SK-N-SH (cell line): ENCODE results near the gene PPP1R14C. TPM values are rescaled to one million over a fixed set of nuclear protein-coding genes. Genes with fewer than 3 reads are reported as not detected.

Source experiments
- CTCF ChIA-PET: fragments of 300-600, 350-600 bp; formaldehyde crosslinking; extraction: SDS; loops from one replicate; lab custom pipeline; 2021; lab: Yijun Ruan, JAX
- POLR2A ChIA-PET: fragments of 350-600 bp; sonication (Branson Sonifier 250); formaldehyde crosslinking; extraction: SDS; loops from one replicate; lab custom pipeline; 2020; ENCODE audit warnings: antibody characterized with exemption, inconsistent platforms; lab: Yijun Ruan, JAX
- DNase-seq: peaks from one replicate; pipeline ENCODE4 v3.0.0; 2012
- H2AFZ ChIP-seq: fragments of 200-600 bp; sonication (generic); 2 replicates; pipeline ENCODE4 v1.8.1; 2016; ENCODE audit warnings: antibody characterized with exemption, mild to moderate bottlenecking, low read depth
- H3F3A ChIP-seq: fragments of 200-600 bp; sonication (generic); replicated peaks from 2 replicates; pipeline ENCODE3; 2016; ENCODE audit warnings: antibody characterized with exemption, mild to moderate bottlenecking; ENCODE audit not compliant: insufficient read depth
- H3K27ac ChIP-seq, 2 experiments: fragments of 200-500 bp in 1 of 2; fragments of 200-600 bp in 1 of 2; sonication (Bioruptor generic) in 1 of 2; sonication (generic), shearing (Covaris generic) in 1 of 2; 2 replicates each; pipeline versions ENCODE4 v1.5.1 to v1.6.1; 2014 to 2016; ENCODE audit warnings: low read depth in 2 of 2, inconsistent platforms in 1 of 2, low read length in 1 of 2, mild to moderate bottlenecking in 1 of 2, mixed read lengths in 1 of 2
- H3K27me3 ChIP-seq: fragments of 200-600 bp; sonication (generic), shearing (Covaris generic); 2 replicates; pipeline ENCODE4 v1.6.1; 2016; ENCODE audit warnings: mixed run types; ENCODE audit not compliant: insufficient read depth
- H3K36me3 ChIP-seq, 2 experiments: fragments of 200-500 bp in 1 of 2; fragments of 200-600 bp in 1 of 2; sonication (Bioruptor generic) in 1 of 2; sonication (generic) in 1 of 2; replicated peaks in 1 of 2; 2 replicates each; pipeline versions ENCODE3 to v1.5.1; 2014 to 2016; ENCODE audit warnings: low read length in 1 of 2, mild to moderate bottlenecking in 1 of 2; ENCODE audit not compliant: insufficient read depth in 2 of 2, control insufficient read depth in 1 of 2
- H3K4me1 ChIP-seq, 2 experiments: fragments of 200-500 bp in 1 of 2; fragments of 200-600 bp in 1 of 2; sonication (Bioruptor generic) in 1 of 2; sonication (generic), shearing (Covaris generic) in 1 of 2; 2 replicates each; pipeline versions ENCODE4 v1.5.1 to v1.6.1; 2014 to 2016; ENCODE audit warnings: low read depth in 1 of 2, low read length in 1 of 2, mixed run types in 1 of 2; ENCODE audit not compliant: insufficient read depth in 2 of 2, control insufficient read depth in 1 of 2
- H3K4me2 ChIP-seq: fragments of 200-600 bp; sonication (generic), shearing (Covaris generic); 2 replicates; pipeline ENCODE4 v1.6.1; 2017; ENCODE audit warnings: mixed run types
- H3K4me3 ChIP-seq, 2 experiments: fragments of 200-500 bp in 1 of 2; fragments of 200-600 bp in 1 of 2; sonication (Bioruptor generic) in 1 of 2; sonication (generic), shearing (Covaris generic) in 1 of 2; 2 replicates each; pipeline versions ENCODE4 v1.5.1 to v1.8.1; 2014 to 2016; ENCODE audit warnings: low read depth in 2 of 2, inconsistent platforms in 1 of 2, low read length in 1 of 2, mild to moderate bottlenecking in 1 of 2, mixed read lengths in 1 of 2, moderate library complexity in 1 of 2
- H3K79me2 ChIP-seq: fragments of 200-600 bp; sonication (generic); 2 replicates; pipeline ENCODE4 v1.8.1; 2017; ENCODE audit warnings: mild to moderate bottlenecking; ENCODE audit not compliant: insufficient read depth
- H3K9ac ChIP-seq: fragments of 200-600 bp; sonication (generic); 2 replicates; pipeline ENCODE4 v1.6.1; 2017; ENCODE audit warnings: mixed run types
- H3K9me2 ChIP-seq: fragments of 200-600 bp; sonication (generic); 2 replicates; pipeline ENCODE4 v1.6.1; 2017; ENCODE audit warnings: mixed run types
- H3K9me3 ChIP-seq: fragments of 200-600 bp; sonication (generic); 2 replicates; pipeline ENCODE4 v1.6.1; 2017; ENCODE audit warnings: mixed run types, mild to moderate bottlenecking, moderate library complexity
- H4K20me1 ChIP-seq: fragments of 200-600 bp; sonication (generic); 2 replicates; pipeline ENCODE4 v1.6.1; 2017; ENCODE audit warnings: mild to moderate bottlenecking, mixed run types; ENCODE audit not compliant: insufficient read depth
- CHD2 ChIP-seq: fragments of 150-350 bp; IDR thresholded peaks from 2 replicates; pipeline ENCODE4 v1.6.1; 2018; ENCODE audit warnings: low read length; ENCODE audit not compliant: partially characterized antibody
- ELF1 ChIP-seq: IDR thresholded peaks from 2 replicates; pipeline ENCODE4 v1.4.0; 2012
- EP300 ChIP-seq, 2 experiments: IDR thresholded peaks; 2 replicates each; pipeline versions ENCODE4 v1.4.0 to v1.6.1; 2012; ENCODE audit warnings: borderline replicate concordance in 1 of 2, low read depth in 1 of 2, low read length in 1 of 2
- EZH2phosphoT487 ChIP-seq: fragments of 200-600 bp; sonication (generic); IDR thresholded peaks from 2 replicates; pipeline ENCODE4 v1.6.1; 2017; ENCODE audit warnings: low read depth, mixed run types, mild to moderate bottlenecking, antibody characterized with exemption, moderate library complexity, borderline replicate concordance
- FOXJ3 ChIP-seq: sonication (generic); formaldehyde crosslinking; IDR thresholded peaks from 2 replicates; pipeline ENCODE4 v1.5.1; 2020; ENCODE audit warnings: mild to moderate bottlenecking, missing genetic modification reagents
- MXI1 ChIP-seq: IDR thresholded peaks from 2 replicates; pipeline ENCODE4 v1.6.1; 2012; ENCODE audit warnings: mild to moderate bottlenecking, low read depth, low read length, improper control_type of control experiment
- RCOR1 ChIP-seq: fragments of 150-350 bp; IDR thresholded peaks from 2 replicates; pipeline ENCODE4 v1.6.1; 2017; ENCODE audit warnings: antibody characterized with exemption, low read length
- REST ChIP-seq: IDR thresholded peaks from 2 replicates; pipeline ENCODE4 v1.6.1; 2012; ENCODE audit warnings: mild to moderate bottlenecking, low read depth, low read length, moderate library complexity
- RFX5 ChIP-seq: IDR thresholded peaks from 2 replicates; pipeline ENCODE4 v1.6.1; 2012; ENCODE audit warnings: mild to moderate bottlenecking, improper control_type of control experiment, low read length
- RXRA ChIP-seq: IDR thresholded peaks from 2 replicates; pipeline ENCODE4 v1.4.0; 2012; ENCODE audit warnings: low read depth, mild to moderate bottlenecking, borderline replicate concordance
- TAF1 ChIP-seq: IDR thresholded peaks from 2 replicates; pipeline ENCODE4 v1.6.1; 2012; ENCODE audit warnings: low read depth, mild to moderate bottlenecking, low read length, moderate library complexity, borderline replicate concordance
- TCF12 ChIP-seq: IDR thresholded peaks from 2 replicates; pipeline ENCODE4 v1.4.0; 2012
- TEAD4 ChIP-seq: IDR thresholded peaks from 2 replicates; pipeline ENCODE4 v1.4.0; 2012; ENCODE audit warnings: mild to moderate bottlenecking, borderline replicate concordance; ENCODE audit not compliant: insufficient read depth
- WGBS: methylation state at CpG from one replicate; pipeline ENCODE4 v1.1.6; 2017; ENCODE audit warnings: low lambda C conversion rate; 5-methylcytosine and 5-hydroxymethylcytosine counted together
- polyA plus RNA-seq, 3 experiments: library from polyadenylated mRNA; depleted of rRNA; stranded (reverse); fragments of >200 nt; gene quantifications; 2 replicates each; pipeline ENCODE4 v1.2.3, GENCODE V29; 2012
- TF ChIP-seq, protein P1 (sequence below): fragments of 150-350 bp; IDR thresholded peaks from 2 replicates; pipeline ENCODE4 v1.6.1; 2017; ENCODE audit warnings: antibody characterized with exemption, low read length, low read depth, borderline replicate concordance
- TF ChIP-seq, protein P2 (sequence below): fragments of 200-600 bp; sonication (generic); IDR thresholded peaks from 2 replicates; pipeline ENCODE4 v1.6.1; 2017; ENCODE audit warnings: antibody characterized with exemption, mild to moderate bottlenecking, moderate library complexity

The PPP1R14C gene
- polyA plus RNA-seq, 1 of the 3 experiments (the other 2 are of a cell fraction) = not detected

DNA sequence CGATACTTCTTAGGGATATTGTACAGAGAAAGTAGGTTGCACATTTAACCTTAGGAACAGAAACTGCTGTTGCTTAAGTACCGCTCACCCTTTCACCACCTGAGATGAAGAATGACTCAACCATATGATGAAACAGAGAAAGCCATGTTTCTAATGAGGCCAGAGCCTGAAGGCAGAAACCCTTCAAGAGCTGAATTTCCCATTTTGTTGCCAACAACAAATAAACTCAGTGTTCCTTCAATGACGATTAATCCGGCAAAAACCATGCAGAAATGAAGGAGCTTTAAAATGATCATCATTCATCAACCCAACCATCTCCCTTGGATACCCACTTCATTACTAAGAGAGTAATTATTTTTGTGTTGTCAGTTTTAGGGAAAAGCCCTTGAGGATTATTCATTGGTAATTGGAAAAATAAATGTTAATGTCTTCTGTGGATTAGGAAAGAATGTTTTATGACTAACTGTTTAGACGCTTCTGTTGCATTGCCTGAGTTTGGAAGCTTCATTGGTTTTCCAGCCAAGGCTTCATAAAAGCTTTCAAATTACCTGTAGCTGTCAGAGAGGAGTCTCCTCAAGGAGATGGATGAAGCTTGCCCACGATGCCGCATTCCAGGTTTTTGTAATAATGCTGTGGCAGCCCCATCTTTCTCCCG lies 113.9 kb downstream of the PPP1R14C start:
- DNase-seq = no peak
- Histone ChIP-seq H3K79me2 (no peaks in the 10 kb centered on the region), H4K20me1 (no peaks in the 10 kb centered on the region), H3F3A (no peaks in the 10 kb centered on the region), H3K9me2 (no peaks in the 10 kb centered on the region), H3K4me2 (no peak overlapping the region), H3K36me3 (no peaks in the 10 kb centered on the region), H3K4me3 (no peak overlapping the region), H3K27me3 (no peaks in the 10 kb centered on the region), H3K27ac (no peak overlapping the region), H3K4me1 (no peaks in the 10 kb centered on the region), H3K9ac (no peak overlapping the region), H3K9me3 (no peaks in the 10 kb centered on the region), H2AFZ (no peak overlapping the region)
- ChIA-PET POLR2A (no interaction called here), CTCF (interaction anchor here (1.4 kb wide), 1 partner anchor 11 kb away, joined by 4 read pairs; no protein-coding TSS in a partner anchor)
- TF ChIP-seq RCOR1 (no peak), FOXJ3 (no peak), TCF12 (no peak), ELF1 (no peak), REST (no peak)
- WGBS = 18% methylated on average over 8 of the region's 8 CpGs

DNA sequence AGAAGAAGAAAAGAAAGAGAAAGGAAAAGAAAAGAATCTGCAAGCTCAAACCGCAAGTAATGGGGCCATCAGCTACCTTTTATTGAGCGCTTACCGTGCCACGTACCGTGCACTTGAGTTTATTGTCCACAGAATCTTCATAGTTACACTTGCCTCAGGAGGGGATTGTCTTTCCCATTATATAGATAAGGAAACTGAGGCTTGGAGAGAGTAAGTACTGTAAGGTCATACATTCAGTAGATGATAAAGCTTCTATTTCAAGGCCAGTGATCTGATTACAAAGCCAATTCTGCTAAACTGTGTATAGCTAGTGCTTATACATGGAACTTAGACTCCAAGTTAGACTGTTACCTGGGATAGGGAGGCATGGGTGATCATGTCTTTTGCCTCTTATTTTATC lies 115.5 kb downstream of the PPP1R14C start:
- Histone ChIP-seq H3K4me2 (no peak overlapping the region), H3K4me1 (no peaks in the 10 kb centered on the region), H3K36me3 (no peaks in the 10 kb centered on the region), H3F3A (no peaks in the 10 kb centered on the region), H3K4me3 (no peak overlapping the region), H4K20me1 (no peaks in the 10 kb centered on the region), H3K79me2 (no peaks in the 10 kb centered on the region), H3K9ac (no peak overlapping the region), H3K9me2 (no peaks in the 10 kb centered on the region), H3K27ac (no peak overlapping the region), H2AFZ (no peak overlapping the region), H3K9me3 (no peaks in the 10 kb centered on the region), H3K27me3 (no peaks in the 10 kb centered on the region)
- WGBS = 31% methylated on average over 5 of the region's 5 CpGs
- no peak for DNase-seq
- ChIA-PET CTCF (no interaction called here), POLR2A (no interaction called here)
- no peak for TF ChIP-seq RXRA
- TF ChIP-seq REST = no peak
- TF ChIP-seq TEAD4 = no peak
- TF ChIP-seq, protein P1, sequence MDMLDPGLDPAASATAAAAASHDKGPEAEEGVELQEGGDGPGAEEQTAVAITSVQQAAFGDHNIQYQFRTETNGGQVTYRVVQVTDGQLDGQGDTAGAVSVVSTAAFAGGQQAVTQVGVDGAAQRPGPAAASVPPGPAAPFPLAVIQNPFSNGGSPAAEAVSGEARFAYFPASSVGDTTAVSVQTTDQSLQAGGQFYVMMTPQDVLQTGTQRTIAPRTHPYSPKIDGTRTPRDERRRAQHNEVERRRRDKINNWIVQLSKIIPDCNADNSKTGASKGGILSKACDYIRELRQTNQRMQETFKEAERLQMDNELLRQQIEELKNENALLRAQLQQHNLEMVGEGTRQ = no peak
- no peak for TF ChIP-seq EP300 (IDR thresholded peaks at IDR 0.05; ENCODE audit: borderline replicate concordance in 1 of 2, low read depth in 1 of 2, low read length in 1 of 2)
- no peak for TF ChIP-seq MXI1
- no peak for TF ChIP-seq RFX5
- no peak for TF ChIP-seq EZH2phosphoT487
- TF ChIP-seq TCF12 = no peak
- no peak for TF ChIP-seq CHD2
- TF ChIP-seq, protein P2, sequence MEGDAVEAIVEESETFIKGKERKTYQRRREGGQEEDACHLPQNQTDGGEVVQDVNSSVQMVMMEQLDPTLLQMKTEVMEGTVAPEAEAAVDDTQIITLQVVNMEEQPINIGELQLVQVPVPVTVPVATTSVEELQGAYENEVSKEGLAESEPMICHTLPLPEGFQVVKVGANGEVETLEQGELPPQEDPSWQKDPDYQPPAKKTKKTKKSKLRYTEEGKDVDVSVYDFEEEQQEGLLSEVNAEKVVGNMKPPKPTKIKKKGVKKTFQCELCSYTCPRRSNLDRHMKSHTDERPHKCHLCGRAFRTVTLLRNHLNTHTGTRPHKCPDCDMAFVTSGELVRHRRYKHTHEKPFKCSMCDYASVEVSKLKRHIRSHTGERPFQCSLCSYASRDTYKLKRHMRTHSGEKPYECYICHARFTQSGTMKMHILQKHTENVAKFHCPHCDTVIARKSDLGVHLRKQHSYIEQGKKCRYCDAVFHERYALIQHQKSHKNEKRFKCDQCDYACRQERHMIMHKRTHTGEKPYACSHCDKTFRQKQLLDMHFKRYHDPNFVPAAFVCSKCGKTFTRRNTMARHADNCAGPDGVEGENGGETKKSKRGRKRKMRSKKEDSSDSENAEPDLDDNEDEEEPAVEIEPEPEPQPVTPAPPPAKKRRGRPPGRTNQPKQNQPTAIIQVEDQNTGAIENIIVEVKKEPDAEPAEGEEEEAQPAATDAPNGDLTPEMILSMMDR = no peak
- TF ChIP-seq FOXJ3 = no peak
- TF ChIP-seq RCOR1 = no peak
- no peak for TF ChIP-seq TAF1
